PFSK-1 (cell line): Measurements from ENCODE around the gene INAVA.

Experiments
- FOXP2 ChIP-seq: optimal IDR thresholded peaks from 2 replicates; pipeline ENCODE3; 2011; ENCODE audit warnings: borderline replicate concordance, control low read depth, inconsistent platforms; ENCODE audit not compliant: insufficient read depth; ENCODE audit errors: extremely low read length, extremely low read depth
- TAF1 ChIP-seq: IDR thresholded peaks from 2 replicates; pipeline ENCODE4 v1.6.1; 2012; ENCODE audit warnings: low read length, control low read depth, borderline replicate concordance; ENCODE audit not compliant: insufficient read depth
- TF ChIP-seq, protein P1 (sequence below), 2 experiments: IDR thresholded peaks; 2 replicates each; pipeline versions ENCODE4 v1.6.1 to v1.8.0; 2011 to 2012; ENCODE audit warnings: low read depth in 2 of 2, low read length in 2 of 2, control low read depth in 1 of 2, inconsistent platforms in 1 of 2, mild to moderate bottlenecking in 1 of 2, moderate library complexity in 1 of 2; ENCODE audit not compliant: insufficient read depth in 1 of 2

DNA sequence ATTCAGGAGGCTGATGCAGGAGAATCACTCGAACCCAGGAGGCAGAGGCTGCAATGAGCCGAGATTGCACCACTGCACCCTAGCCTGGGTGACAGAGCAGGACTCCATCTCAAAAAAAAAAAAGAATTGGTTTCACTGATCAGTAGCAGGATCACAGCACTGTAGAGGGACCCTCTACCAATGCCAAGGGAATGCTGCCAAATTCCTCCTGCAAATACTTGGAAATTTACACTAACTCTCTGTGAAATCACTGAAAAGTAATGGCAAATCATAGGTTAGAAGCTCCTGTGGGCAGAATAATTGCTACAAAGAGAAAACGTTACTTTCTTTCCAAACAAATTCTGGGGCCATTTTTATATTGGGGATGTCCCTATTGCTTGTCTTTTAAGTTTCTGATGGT lies 28.6 kb upstream of the INAVA start:
- TF ChIP-seq FOXP2: no peak
- TF ChIP-seq, protein P1, sequence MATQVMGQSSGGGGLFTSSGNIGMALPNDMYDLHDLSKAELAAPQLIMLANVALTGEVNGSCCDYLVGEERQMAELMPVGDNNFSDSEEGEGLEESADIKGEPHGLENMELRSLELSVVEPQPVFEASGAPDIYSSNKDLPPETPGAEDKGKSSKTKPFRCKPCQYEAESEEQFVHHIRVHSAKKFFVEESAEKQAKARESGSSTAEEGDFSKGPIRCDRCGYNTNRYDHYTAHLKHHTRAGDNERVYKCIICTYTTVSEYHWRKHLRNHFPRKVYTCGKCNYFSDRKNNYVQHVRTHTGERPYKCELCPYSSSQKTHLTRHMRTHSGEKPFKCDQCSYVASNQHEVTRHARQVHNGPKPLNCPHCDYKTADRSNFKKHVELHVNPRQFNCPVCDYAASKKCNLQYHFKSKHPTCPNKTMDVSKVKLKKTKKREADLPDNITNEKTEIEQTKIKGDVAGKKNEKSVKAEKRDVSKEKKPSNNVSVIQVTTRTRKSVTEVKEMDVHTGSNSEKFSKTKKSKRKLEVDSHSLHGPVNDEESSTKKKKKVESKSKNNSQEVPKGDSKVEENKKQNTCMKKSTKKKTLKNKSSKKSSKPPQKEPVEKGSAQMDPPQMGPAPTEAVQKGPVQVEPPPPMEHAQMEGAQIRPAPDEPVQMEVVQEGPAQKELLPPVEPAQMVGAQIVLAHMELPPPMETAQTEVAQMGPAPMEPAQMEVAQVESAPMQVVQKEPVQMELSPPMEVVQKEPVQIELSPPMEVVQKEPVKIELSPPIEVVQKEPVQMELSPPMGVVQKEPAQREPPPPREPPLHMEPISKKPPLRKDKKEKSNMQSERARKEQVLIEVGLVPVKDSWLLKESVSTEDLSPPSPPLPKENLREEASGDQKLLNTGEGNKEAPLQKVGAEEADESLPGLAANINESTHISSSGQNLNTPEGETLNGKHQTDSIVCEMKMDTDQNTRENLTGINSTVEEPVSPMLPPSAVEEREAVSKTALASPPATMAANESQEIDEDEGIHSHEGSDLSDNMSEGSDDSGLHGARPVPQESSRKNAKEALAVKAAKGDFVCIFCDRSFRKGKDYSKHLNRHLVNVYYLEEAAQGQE (IDR thresholded peaks at IDR 0.05; ENCODE audit: insufficient read depth in 1 of 2, low read depth in 2 of 2, low read length in 2 of 2): no peak
- TF ChIP-seq TAF1: no peak
